ENCODE data around the gene A3GALT2.

GRCh38 chr1:33277488-33278084, 43.3 kb downstream of the A3GALT2 start:
- TF ChIP-seq ZNF433 (tag by site-specific recombination; IDR thresholded peaks at IDR 0.05; ENCODE audit: low read depth) (no peak), SALL2 (tag by site-specific recombination; IDR thresholded peaks at IDR 0.05; ENCODE audit: borderline replicate concordance) (no peak), YY1 (tag by site-specific recombination; IDR thresholded peaks at IDR 0.05) (no peak), ZNF510 (tag by site-specific recombination; IDR thresholded peaks at IDR 0.05; ENCODE audit: insufficient replicate concordance) (no peak), SP3 (tag by site-specific recombination; IDR thresholded peaks at IDR 0.05) (no peak), ZNF274 (IDR thresholded peaks at IDR 0.05; ENCODE audit: low read length) (no peak), ZNF274 (tag by site-specific recombination; IDR thresholded peaks at IDR 0.05; ENCODE audit: borderline replicate concordance) (no peak), ZBTB20 (tag by site-specific recombination; IDR thresholded peaks at IDR 0.05) (no peak), ZNF138 (tag by site-specific recombination; IDR thresholded peaks at IDR 0.05; ENCODE audit: borderline replicate concordance) (no peak), ZNF350 (tag by site-specific recombination; IDR thresholded peaks at IDR 0.05) (no peak)
- TF ChIP-seq, protein P1, sequence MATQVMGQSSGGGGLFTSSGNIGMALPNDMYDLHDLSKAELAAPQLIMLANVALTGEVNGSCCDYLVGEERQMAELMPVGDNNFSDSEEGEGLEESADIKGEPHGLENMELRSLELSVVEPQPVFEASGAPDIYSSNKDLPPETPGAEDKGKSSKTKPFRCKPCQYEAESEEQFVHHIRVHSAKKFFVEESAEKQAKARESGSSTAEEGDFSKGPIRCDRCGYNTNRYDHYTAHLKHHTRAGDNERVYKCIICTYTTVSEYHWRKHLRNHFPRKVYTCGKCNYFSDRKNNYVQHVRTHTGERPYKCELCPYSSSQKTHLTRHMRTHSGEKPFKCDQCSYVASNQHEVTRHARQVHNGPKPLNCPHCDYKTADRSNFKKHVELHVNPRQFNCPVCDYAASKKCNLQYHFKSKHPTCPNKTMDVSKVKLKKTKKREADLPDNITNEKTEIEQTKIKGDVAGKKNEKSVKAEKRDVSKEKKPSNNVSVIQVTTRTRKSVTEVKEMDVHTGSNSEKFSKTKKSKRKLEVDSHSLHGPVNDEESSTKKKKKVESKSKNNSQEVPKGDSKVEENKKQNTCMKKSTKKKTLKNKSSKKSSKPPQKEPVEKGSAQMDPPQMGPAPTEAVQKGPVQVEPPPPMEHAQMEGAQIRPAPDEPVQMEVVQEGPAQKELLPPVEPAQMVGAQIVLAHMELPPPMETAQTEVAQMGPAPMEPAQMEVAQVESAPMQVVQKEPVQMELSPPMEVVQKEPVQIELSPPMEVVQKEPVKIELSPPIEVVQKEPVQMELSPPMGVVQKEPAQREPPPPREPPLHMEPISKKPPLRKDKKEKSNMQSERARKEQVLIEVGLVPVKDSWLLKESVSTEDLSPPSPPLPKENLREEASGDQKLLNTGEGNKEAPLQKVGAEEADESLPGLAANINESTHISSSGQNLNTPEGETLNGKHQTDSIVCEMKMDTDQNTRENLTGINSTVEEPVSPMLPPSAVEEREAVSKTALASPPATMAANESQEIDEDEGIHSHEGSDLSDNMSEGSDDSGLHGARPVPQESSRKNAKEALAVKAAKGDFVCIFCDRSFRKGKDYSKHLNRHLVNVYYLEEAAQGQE (tag by site-specific recombination; IDR thresholded peaks at IDR 0.05), result no peak
- TF ChIP-seq, protein P2, sequence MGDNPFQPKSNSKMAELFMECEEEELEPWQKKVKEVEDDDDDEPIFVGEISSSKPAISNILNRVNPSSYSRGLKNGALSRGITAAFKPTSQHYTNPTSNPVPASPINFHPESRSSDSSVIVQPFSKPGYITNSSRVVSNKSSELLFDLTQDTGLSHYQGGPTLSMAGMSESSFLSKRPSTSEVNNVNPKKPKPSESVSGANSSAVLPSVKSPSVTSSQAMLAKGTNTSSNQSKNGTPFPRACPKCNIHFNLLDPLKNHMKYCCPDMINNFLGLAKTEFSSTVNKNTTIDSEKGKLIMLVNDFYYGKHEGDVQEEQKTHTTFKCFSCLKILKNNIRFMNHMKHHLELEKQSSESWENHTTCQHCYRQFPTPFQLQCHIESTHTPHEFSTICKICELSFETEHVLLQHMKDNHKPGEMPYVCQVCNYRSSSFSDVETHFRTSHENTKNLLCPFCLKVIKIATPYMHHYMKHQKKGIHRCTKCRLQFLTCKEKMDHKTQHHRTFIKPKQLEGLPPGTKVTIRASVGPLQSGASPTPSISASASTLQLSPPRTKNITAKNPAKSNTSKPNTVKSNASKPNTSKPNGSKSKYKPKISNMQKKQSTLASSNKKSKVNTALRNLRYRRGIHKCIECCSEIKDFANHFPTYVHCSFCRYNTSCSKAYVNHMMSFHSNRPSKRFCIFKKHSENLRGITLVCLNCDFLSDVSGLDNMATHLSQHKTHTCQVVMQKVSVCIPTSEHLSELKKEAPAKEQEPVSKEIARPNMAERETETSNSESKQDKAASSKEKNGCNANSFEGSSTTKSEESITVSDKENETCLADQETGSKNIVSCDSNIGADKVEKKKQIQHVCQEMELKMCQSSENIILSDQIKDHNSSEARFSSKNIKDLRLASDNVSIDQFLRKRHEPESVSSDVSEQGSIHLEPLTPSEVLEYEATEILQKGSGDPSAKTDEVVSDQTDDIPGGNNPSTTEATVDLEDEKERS (tag by site-specific recombination; IDR thresholded peaks at IDR 0.05), result no peak
- TF ChIP-seq, protein P3, sequence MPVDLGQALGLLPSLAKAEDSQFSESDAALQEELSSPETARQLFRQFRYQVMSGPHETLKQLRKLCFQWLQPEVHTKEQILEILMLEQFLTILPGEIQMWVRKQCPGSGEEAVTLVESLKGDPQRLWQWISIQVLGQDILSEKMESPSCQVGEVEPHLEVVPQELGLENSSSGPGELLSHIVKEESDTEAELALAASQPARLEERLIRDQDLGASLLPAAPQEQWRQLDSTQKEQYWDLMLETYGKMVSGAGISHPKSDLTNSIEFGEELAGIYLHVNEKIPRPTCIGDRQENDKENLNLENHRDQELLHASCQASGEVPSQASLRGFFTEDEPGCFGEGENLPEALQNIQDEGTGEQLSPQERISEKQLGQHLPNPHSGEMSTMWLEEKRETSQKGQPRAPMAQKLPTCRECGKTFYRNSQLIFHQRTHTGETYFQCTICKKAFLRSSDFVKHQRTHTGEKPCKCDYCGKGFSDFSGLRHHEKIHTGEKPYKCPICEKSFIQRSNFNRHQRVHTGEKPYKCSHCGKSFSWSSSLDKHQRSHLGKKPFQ (tag by site-specific recombination; IDR thresholded peaks at IDR 0.05), result no peak
